Measurements from ENCODE around the gene C21orf58.

The C21orf58 gene

DNA sequence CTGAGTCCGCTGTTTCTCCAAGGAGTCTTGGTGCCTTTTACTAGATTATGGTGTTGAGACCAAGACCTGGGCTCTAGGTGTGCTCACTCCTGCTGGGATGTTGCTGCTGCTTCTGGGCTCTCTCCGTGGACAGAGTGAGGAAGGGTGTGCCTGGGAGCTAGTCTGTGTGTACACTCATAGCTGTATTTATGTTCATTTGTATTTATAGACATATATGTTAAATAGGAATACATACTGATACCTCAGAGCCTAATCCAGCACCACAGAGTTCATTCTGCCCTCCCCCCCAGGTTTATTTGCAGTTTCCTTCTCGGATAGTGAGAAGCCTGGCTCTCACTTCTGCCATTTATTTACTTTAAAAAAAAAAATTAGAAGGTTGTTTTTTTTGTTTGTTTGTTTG, 12.9 kb upstream of the C21orf58 start:
- no peak for DNase-seq (ENCODE audit: low read depth)
- H3K27me3 ChIP-seq (replicated peaks; ENCODE audit: control insufficient read depth, insufficient read depth, low read length): no peaks in the 10 kb centered on the region
- no peak overlapping the region for H3K4me3 ChIP-seq (ENCODE audit: low read length)
- peaks cover 9% of the 10 kb centered on the region for H3K4me1 ChIP-seq (ENCODE audit: control insufficient read depth, insufficient read depth, low read length)
- peaks cover 47% of the 10 kb centered on the region for H3K36me3 ChIP-seq (ENCODE audit: control insufficient read depth, insufficient read depth, low read length, severe bottlenecking)
- H3K9ac ChIP-seq (ENCODE audit: low read length): no peak overlapping the region
- no peaks in the 10 kb centered on the region for H3K9me3 ChIP-seq (ENCODE audit: control insufficient read depth, low read length)

DNA sequence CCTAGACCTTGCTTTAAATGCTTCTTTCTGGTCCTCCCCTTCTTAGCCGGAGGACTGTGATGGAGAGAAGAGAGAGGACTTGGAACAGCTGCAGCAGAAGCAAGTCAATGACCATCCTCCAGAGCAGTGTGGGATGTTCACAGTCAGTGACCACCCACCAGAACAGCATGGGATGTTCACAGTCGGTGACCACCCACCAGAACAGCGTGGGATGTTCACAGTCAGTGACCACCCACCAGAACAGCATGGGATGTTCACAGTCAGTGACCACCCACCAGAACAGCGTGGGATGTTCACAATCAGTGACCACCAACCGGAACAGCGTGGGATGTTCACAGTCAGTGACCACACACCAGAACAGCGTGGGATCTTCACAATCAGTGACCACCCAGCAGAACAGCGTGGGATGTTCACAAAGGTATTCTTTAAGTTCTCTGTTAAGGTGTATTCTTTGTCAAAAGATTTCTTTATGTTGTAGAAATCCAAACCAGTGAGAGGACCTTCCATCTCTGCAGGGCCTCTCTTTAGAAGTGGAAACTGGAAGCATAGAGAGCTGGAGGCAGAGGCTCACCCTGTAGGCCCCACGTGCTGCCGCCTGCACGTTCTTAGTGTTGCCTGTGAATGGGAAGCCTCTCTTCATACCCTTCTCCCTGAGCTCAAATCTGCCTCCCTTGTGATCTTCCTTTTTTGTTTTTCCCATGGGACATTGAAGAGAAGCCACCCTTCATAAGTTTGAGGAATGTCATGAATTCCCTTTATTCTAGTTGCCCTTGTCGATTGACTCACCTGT, 10.9 kb upstream of the C21orf58 start:
- no peaks in the 10 kb centered on the region for H3K9me3 ChIP-seq (ENCODE audit: control insufficient read depth, low read length)
- DNase-seq (ENCODE audit: low read depth): no peak
- no peaks in the 10 kb centered on the region for H3K27me3 ChIP-seq (replicated peaks; ENCODE audit: control insufficient read depth, insufficient read depth, low read length)

DNA sequence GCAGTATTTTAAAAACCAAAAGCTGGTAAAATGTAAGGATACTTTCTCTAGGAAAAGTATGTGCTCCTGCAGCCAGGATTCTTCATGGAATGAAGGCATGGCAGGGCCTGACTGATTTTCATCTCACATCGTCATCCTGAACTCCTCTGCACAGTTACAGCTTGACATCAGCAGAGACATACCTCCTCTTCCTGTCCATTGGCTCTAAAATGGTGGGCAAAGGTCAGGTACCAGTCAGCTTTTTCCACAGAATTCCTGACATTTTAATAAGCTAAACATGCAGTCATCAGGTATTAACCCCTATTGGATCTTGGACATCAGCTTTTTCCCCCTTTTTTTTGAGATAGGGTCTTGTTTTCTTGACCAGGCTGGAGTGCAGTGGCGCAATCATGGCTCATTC, 6.1 kb upstream of the C21orf58 start:
- Histone ChIP-seq H3K9me3 (ENCODE audit: control insufficient read depth, low read length) (no peaks in the 10 kb centered on the region), H3K27me3 (replicated peaks; ENCODE audit: control insufficient read depth, insufficient read depth, low read length) (no peaks in the 10 kb centered on the region), H3K9ac (ENCODE audit: low read length) (no peak overlapping the region), H3K4me3 (ENCODE audit: low read length) (no peak overlapping the region), H3K36me3 (ENCODE audit: control insufficient read depth, insufficient read depth, low read length, severe bottlenecking) (peaks cover 38% of the 10 kb centered on the region), H3K4me1 (ENCODE audit: control insufficient read depth, insufficient read depth, low read length) (peaks cover 20% of the 10 kb centered on the region)
- DNase-seq (ENCODE audit: low read depth): no peak

More for the DNA sequence above, 10.9 kb upstream of the C21orf58 start:
- Histone ChIP-seq H3K36me3 (ENCODE audit: control insufficient read depth, insufficient read depth, low read length, severe bottlenecking) (peaks cover 51% of the 10 kb centered on the region), H3K9ac (ENCODE audit: low read length) (no peak overlapping the region), H3K4me3 (ENCODE audit: low read length) (no peak overlapping the region), H3K4me1 (ENCODE audit: control insufficient read depth, insufficient read depth, low read length) (peaks cover 9% of the 10 kb centered on the region)

DNA sequence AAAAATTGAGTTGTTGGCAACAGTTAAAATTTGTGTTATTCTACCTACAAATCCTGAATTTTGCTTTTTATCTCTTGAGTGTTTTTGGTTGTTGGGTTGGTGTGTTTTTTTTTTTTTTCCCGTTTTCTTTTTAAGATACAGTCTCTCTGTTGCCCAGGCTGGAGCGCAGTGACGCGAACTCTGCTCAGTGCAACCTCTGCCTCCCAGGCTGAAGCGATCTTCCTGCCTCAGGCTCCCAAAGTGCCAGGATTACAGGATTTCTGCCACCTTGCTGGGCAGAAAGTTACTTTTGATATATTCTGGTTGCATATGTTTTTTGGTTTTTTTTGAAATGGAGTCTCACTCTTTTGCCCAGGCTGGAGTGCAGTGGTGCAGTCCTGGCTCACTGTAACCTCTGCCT, 4.5 kb upstream of the C21orf58 start:
- Histone ChIP-seq H3K4me3 (ENCODE audit: low read length) (no peak overlapping the region), H3K9ac (ENCODE audit: low read length) (no peak overlapping the region), H3K36me3 (ENCODE audit: control insufficient read depth, insufficient read depth, low read length, severe bottlenecking) (peaks cover 32% of the 10 kb centered on the region), H3K27me3 (replicated peaks; ENCODE audit: control insufficient read depth, insufficient read depth, low read length) (no peaks in the 10 kb centered on the region), H3K4me1 (ENCODE audit: control insufficient read depth, insufficient read depth, low read length) (peaks cover 21% of the 10 kb centered on the region), H3K9me3 (ENCODE audit: control insufficient read depth, low read length) (no peaks in the 10 kb centered on the region)
- DNase-seq (ENCODE audit: low read depth): no peak

DNA sequence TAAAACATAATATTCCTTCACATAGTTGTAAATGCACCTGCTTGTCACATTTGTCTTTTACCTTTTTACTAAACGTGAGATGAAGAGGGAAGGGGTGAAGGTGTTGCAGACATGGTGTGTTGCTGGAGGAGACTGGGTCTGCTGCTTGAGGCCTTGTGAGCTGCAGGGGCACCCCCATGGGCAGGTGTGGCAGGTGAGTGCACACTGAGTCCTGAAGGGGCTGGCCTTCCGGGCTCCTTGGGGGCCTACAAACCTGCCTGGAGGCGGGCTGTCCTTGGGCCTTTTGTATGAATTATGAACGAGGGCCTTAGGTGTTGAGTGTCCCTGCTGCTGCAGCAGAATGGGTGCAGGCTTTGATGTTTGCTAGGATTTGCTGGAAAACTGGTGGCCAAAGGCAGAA, 4.0 kb upstream of the C21orf58 start:
- peaks cover 32% of the 10 kb centered on the region for H3K36me3 ChIP-seq (ENCODE audit: control insufficient read depth, insufficient read depth, low read length, severe bottlenecking)
- peaks cover 23% of the 10 kb centered on the region for H3K4me1 ChIP-seq (ENCODE audit: control insufficient read depth, insufficient read depth, low read length)
- H3K9ac ChIP-seq (ENCODE audit: low read length): no peak overlapping the region
- H3K27me3 ChIP-seq (replicated peaks; ENCODE audit: control insufficient read depth, insufficient read depth, low read length): no peaks in the 10 kb centered on the region
- no peaks in the 10 kb centered on the region for H3K9me3 ChIP-seq (ENCODE audit: control insufficient read depth, low read length)
- no peak for DNase-seq (ENCODE audit: low read depth)
- no peak overlapping the region for H3K4me3 ChIP-seq (ENCODE audit: low read length)

DNA sequence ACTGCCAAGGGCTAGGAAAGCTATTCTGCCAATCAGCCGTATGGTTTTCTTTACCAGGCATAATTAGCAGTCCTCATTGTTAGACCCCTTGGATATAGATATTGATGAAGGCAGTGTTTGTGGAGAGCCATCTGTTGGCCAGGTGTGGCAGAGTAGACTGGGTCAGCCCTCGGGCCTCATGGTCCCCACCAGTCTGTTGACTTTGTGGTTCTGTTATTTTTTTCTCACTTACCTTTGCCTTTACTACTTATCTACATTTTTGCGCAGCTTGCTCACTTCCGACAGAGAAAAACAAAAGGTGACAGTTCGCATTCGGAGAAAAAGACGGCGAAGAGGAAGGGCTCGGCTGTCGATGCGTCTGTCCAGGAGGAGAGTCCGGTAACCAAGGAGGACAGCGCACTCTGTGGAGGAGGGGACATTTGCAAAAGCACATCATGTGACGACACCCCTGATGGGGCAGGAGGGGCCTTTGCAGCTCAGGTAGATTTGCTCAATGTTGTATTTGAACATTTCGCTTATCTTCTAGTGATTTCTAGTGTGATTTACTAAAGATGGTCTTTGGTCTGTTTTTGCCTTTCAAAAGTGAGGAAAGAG, 2.5 kb upstream of the C21orf58 start:
- H3K9me3 ChIP-seq (ENCODE audit: control insufficient read depth, low read length): no peaks in the 10 kb centered on the region
- peaks cover 29% of the 10 kb centered on the region for H3K36me3 ChIP-seq (ENCODE audit: control insufficient read depth, insufficient read depth, low read length, severe bottlenecking)
- H3K4me3 ChIP-seq (ENCODE audit: low read length): peak overlapping the region; percentile 89
- peak overlapping the region; percentile 83 for H3K9ac ChIP-seq (ENCODE audit: low read length)
- DNase-seq (ENCODE audit: low read depth): no peak
- no peaks in the 10 kb centered on the region for H3K27me3 ChIP-seq (replicated peaks; ENCODE audit: control insufficient read depth, insufficient read depth, low read length)
- H3K4me1 ChIP-seq (ENCODE audit: control insufficient read depth, insufficient read depth, low read length): peaks cover 24% of the 10 kb centered on the region

DNA sequence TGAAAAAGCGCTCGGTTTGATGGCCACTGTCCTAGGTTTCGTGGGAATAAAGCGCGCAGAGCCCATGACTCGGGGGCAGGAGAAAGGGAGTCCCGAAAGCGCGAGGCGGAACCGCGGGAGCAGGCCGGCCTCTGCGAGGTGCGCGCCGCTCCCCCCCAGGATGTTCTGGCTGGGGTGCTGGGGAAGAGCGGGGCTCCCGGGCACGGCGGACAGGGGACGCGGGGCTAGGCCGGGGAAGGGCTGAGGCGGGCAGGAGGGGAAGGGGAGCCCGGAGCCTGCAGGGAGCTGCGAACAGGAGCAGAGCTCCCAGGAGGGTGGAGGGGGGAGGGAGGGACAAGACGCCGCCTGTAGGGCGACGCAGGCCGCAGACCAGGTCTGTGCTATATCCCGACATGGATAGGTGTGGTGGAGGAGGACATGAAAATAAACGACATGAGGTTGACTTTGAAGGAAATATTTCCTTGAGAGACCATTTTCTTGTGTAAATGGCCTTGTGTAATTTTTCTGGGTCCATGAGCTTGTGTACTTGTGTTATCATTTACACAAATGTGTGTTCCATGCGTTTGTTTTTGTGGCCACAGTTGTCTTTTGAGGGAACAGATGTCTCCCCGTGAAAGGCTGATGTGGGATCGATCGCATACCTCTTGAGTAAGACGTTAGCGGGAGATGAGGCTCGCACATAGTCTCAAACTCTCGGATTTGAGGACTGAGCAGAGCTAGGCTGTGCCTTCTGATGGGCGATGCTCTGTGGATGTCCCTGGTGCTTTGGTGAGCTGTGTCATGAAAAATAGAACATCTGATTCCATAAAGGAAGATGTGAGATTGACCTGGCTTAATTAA, 1.6 kb upstream of the C21orf58 start:
- Histone ChIP-seq H3K9ac (ENCODE audit: low read length) (peak overlapping the region; percentile 83), H3K4me1 (ENCODE audit: control insufficient read depth, insufficient read depth, low read length) (peaks cover 24% of the 10 kb centered on the region), H3K36me3 (ENCODE audit: control insufficient read depth, insufficient read depth, low read length, severe bottlenecking) (peaks cover 25% of the 10 kb centered on the region), H3K27me3 (replicated peaks; ENCODE audit: control insufficient read depth, insufficient read depth, low read length) (no peaks in the 10 kb centered on the region), H3K9me3 (ENCODE audit: control insufficient read depth, low read length) (no peaks in the 10 kb centered on the region), H3K4me3 (ENCODE audit: low read length) (peak overlapping the region; percentile 89)
- peak; percentile 73 for DNase-seq (ENCODE audit: low read depth)

DNA sequence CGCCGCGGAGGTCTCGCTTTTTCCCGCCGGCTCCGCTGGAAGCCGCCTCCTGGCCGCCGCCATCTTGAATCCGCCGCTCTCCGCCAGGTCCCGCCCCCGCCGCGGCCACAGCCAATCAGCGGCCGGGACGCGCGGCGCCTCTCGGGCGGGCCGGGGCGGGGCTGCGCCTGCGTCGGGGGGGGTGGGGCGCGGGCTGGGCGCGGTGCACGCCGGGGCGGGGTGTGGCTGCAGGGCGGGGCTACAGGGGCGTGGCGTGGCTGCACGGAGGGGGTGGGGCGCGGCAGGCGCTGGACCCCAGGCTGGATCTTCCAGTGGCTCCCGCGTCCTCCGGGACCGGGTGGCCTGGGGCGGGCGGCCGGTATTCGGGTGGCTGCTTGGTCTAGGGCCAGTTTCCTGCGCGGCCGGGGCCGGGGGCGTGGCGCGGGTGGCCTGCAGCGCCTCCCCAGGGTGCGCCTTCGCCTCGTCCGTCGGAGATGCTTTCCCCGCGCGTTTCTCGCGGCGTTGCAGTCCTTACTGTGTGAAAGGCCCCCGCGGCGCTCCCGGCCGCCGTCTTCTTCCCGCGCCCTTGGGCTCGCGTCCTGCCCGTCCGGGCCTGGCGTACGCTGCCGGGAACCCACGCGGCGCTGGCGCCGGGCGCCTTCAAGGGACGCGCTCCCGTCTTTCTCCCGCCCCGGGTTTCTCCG, 861 bp upstream of the C21orf58 start:
- H3K4me3 ChIP-seq (ENCODE audit: low read length): peak overlapping the region; percentile 95
- peaks cover 21% of the 10 kb centered on the region for H3K36me3 ChIP-seq (ENCODE audit: control insufficient read depth, insufficient read depth, low read length, severe bottlenecking)
- H3K27me3 ChIP-seq (replicated peaks; ENCODE audit: control insufficient read depth, insufficient read depth, low read length): no peaks in the 10 kb centered on the region
- peaks cover 24% of the 10 kb centered on the region for H3K4me1 ChIP-seq (ENCODE audit: control insufficient read depth, insufficient read depth, low read length)
- H3K9me3 ChIP-seq (ENCODE audit: control insufficient read depth, low read length): no peaks in the 10 kb centered on the region
- H3K9ac ChIP-seq (ENCODE audit: low read length): peak overlapping the region; percentile 94
- peak; percentile 93 for DNase-seq (ENCODE audit: low read depth)

DNA sequence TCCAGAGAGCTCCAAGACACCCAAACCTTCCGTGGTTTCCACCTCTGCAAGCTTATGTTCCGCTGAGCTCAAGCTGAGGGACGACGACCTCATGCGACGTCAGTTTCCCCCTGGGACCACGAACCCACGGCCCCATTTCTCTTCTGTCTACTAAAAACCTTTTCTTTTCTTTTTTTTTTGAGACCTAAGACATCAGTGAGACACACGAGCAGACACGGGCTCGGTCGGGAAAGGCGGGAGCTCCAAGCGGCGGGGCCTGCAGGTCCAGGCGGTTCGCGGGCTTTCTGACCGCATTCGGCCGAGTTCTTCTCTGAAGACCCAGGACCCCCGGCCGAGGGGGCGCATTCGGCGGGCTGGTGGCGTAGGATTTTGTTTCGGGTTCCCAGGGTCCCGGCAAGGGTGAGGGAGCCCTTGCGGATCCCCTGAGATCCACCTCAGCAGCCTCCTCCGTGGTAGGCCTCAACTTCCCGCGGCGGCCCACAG, 402 bp downstream of the C21orf58 start:
- Histone ChIP-seq H3K9me3 (ENCODE audit: control insufficient read depth, low read length) (no peaks in the 10 kb centered on the region), H3K9ac (ENCODE audit: low read length) (peak overlapping the region; percentile 86), H3K36me3 (ENCODE audit: control insufficient read depth, insufficient read depth, low read length, severe bottlenecking) (peaks cover 10% of the 10 kb centered on the region), H3K4me3 (ENCODE audit: low read length) (peak overlapping the region; percentile 95), H3K4me1 (ENCODE audit: control insufficient read depth, insufficient read depth, low read length) (peaks cover 24% of the 10 kb centered on the region), H3K27me3 (replicated peaks; ENCODE audit: control insufficient read depth, insufficient read depth, low read length) (no peaks in the 10 kb centered on the region)
- DNase-seq (ENCODE audit: low read depth): peak; percentile 53

DNA sequence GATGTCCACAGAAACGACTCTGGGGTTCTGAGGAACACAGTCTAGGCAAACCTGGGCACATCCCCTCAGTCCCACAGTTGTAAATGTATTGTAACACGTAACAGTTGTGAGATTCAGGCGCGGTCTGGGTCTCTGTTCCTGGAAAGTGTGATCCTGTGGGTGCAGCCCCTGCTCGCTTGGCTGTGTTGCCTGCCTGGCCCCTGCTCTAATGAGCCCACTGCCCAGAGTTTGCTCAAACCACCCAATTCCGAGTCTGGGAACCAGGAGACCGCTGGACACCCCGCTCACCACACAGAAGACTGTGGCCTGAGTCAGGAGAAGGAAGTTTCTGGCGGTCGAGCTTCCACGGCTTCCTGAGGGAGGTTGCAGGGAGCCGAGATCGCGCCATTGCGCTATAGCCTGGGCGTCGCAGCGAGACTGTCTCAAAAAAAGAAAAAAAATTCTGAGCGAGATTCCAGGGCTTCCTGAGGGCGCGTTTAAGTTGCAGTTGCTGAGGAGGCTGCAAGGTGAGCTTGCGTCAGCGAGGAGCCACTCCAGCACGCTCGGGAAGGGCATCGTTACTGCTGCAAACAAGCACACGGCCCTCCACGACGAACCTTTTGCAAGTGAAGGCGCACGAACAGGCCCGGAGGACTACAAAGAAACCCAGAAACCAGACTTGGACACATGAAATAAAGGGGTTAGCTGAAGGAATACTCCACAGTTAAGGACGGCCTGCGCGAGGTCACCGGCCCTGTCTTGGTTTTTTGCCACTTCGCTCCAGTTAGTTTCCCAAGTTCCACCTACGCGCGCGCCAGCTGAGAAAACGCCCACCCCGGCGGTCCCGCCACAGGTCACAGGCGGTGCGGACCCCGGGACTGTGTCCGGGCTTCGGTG, 1.1 kb downstream of the C21orf58 start:
- Histone ChIP-seq H3K9ac (ENCODE audit: low read length) (peak overlapping the region; percentile 86), H3K4me3 (ENCODE audit: low read length) (peak overlapping the region; percentile 95), H3K9me3 (ENCODE audit: control insufficient read depth, low read length) (no peaks in the 10 kb centered on the region), H3K4me1 (ENCODE audit: control insufficient read depth, insufficient read depth, low read length) (peaks cover 24% of the 10 kb centered on the region), H3K27me3 (replicated peaks; ENCODE audit: control insufficient read depth, insufficient read depth, low read length) (no peaks in the 10 kb centered on the region), H3K36me3 (ENCODE audit: control insufficient read depth, insufficient read depth, low read length, severe bottlenecking) (peaks cover 4% of the 10 kb centered on the region)
- DNase-seq (ENCODE audit: low read depth): peak; percentile 56
